CD4-positive, CD25-positive, alpha-beta regulatory T cell (primary cell): Measurements from ENCODE around the gene SNTG2. TPM values are rescaled to one million over a fixed set of nuclear protein-coding genes. Genes with fewer than 3 reads are reported as not detected.

ENCODE experiments used
- ATAC-seq, 2 donors: fragments of 150-1000 bp; cut with Tn5 transposase; one replicate each; pipeline ENCODE4 v1.10.0; 2021; ENCODE audit warnings: low read depth in 2 of 2, moderate number of reproducible peaks in 2 of 2, moderate library complexity in 1 of 2
- DNase-seq, 3 donors: peaks; one replicate each; pipeline versions ENCODE4 v3.0.0 to v3.0.0-alpha.2; 2012 to 2022; ENCODE audit warnings: mixed read lengths in 1 of 3
- H3K27ac ChIP-seq: one replicate; pipeline ENCODE4 v1.7.0; 2013; ENCODE audit warnings: mild to moderate bottlenecking, low read length; ENCODE audit not compliant: insufficient read depth, poor library complexity, severe bottlenecking
- H3K27me3 ChIP-seq: one replicate; pipeline ENCODE4 v1.7.0; 2013; ENCODE audit warnings: low read length; ENCODE audit not compliant: control insufficient read depth, insufficient read depth
- H3K36me3 ChIP-seq: one replicate; pipeline ENCODE4 v1.7.0; 2013; ENCODE audit warnings: mild to moderate bottlenecking, low read length, moderate library complexity; ENCODE audit not compliant: control insufficient read depth, insufficient read depth
- H3K4me1 ChIP-seq: 2 replicates; pipeline ENCODE4 v1.7.0; 2013; ENCODE audit warnings: mild to moderate bottlenecking, low read length; ENCODE audit not compliant: insufficient read depth, control insufficient read depth, poor library complexity, severe bottlenecking
- H3K4me3 ChIP-seq: one replicate; pipeline ENCODE4 v1.7.0; 2013; ENCODE audit warnings: low read depth, mild to moderate bottlenecking, low read length, moderate library complexity
- H3K9me3 ChIP-seq, 2 experiments: 1 replicate in 1 of 2; 2 replicates in 1 of 2; pipeline ENCODE4 v1.7.0; 2013; ENCODE audit warnings: low read length in 2 of 2, mild to moderate bottlenecking in 1 of 2, moderate library complexity in 1 of 2; ENCODE audit not compliant: control insufficient read depth in 2 of 2
- H3K27ac Mint-ChIP-seq, 3 donors: one replicate each; pipeline ENCODE4 v1.8.0; 2020 to 2022; ENCODE audit warnings: mild to moderate bottlenecking in 3 of 3, mixed read lengths in 3 of 3, moderate library complexity in 2 of 3
- H3K27me3 Mint-ChIP-seq: one replicate; pipeline ENCODE4 v1.8.0; 2022; ENCODE audit warnings: mild to moderate bottlenecking, mixed read lengths
- H3K36me3 Mint-ChIP-seq: one replicate; pipeline ENCODE4 v1.8.0; 2020; ENCODE audit warnings: mixed read lengths
- H3K4me1 Mint-ChIP-seq, 4 donors: one replicate each; pipeline ENCODE4 v1.8.0; 2020 to 2022; ENCODE audit warnings: mixed read lengths in 4 of 4, mild to moderate bottlenecking in 1 of 4
- H3K4me3 Mint-ChIP-seq, 4 donors: one replicate each; pipeline ENCODE4 v1.8.0; 2020 to 2022; ENCODE audit warnings: mild to moderate bottlenecking in 4 of 4, mixed read lengths in 4 of 4, moderate library complexity in 3 of 4
- H3K9me3 Mint-ChIP-seq, 7 donors: one replicate each; pipeline ENCODE4 v1.8.0; 2020 to 2022; ENCODE audit warnings: mixed read lengths in 7 of 7, mild to moderate bottlenecking in 3 of 7, moderate library complexity in 2 of 7
- polyA plus RNA-seq, 4 donors: library from polyadenylated mRNA; unstranded; fragments of 300-500 nt; fragmentation: Illumina TruSeq; gene quantifications; one replicate each; pipeline ENCODE4 v1.2.3, GENCODE V29; 2021
- total RNA-seq: library from RNA; stranded (reverse); gene quantifications from one replicate; pipeline ENCODE4 v1.2.3, GENCODE V29; 2022

SNTG2 gene
- total and polyA plus RNA-seq, 5 donors from 2014 or later = 0.64 TPM; not detected in 4

- Histone ChIP-seq H3K36me3 (no peaks in the 10 kb centered on the region), H3K4me1 (no peaks in the 10 kb centered on the region), H3K9me3 (no peaks in the 10 kb centered on the region), H3K27ac (no peak overlapping the region), H3K27me3 (no peaks in the 10 kb centered on the region), H3K4me3 (no peak overlapping the region)
- ATAC-seq = no peak
- no peak overlapping the region for H3K4me3 Mint-ChIP-seq
- H3K9me3 Mint-ChIP-seq = peaks cover 0 to 4% (median 0%) of the 10 kb centered on the region in 7 donors
- no peaks in the 10 kb centered on the region for H3K27me3 Mint-ChIP-seq
- DNase-seq = no peak
- peaks cover 0 to 3% (median 0%) of the 10 kb centered on the region in 4 donors for H3K4me1 Mint-ChIP-seq
- H3K36me3 Mint-ChIP-seq = no peaks in the 10 kb centered on the region
- H3K27ac Mint-ChIP-seq = no peak overlapping the region
Measured at GRCh38 chr2:1308678-1309077, 358.0 kb downstream of the SNTG2 start.

- H3K4me1 ChIP-seq = no peaks in the 10 kb centered on the region
- Mint-ChIP-seq H3K9me3 (peaks cover 0 to 5% (median 0%) of the 10 kb centered on the region in 7 donors), H3K27ac (no peak overlapping the region), H3K4me1 (peaks cover 0 to 3% (median 0%) of the 10 kb centered on the region in 4 donors), H3K4me3 (no peak overlapping the region), H3K27me3 (no peaks in the 10 kb centered on the region), H3K36me3 (no peaks in the 10 kb centered on the region)
- H3K36me3 ChIP-seq = no peaks in the 10 kb centered on the region
- no peaks in the 10 kb centered on the region for H3K9me3 ChIP-seq
- no peaks in the 10 kb centered on the region for H3K27me3 ChIP-seq
- no peak overlapping the region for H3K4me3 ChIP-seq
- no peak overlapping the region for H3K27ac ChIP-seq
- no peak for DNase-seq
- no peak for ATAC-seq
Measured at GRCh38 chr2:1309507-1309906, 358.9 kb downstream of the SNTG2 start.

DNA sequence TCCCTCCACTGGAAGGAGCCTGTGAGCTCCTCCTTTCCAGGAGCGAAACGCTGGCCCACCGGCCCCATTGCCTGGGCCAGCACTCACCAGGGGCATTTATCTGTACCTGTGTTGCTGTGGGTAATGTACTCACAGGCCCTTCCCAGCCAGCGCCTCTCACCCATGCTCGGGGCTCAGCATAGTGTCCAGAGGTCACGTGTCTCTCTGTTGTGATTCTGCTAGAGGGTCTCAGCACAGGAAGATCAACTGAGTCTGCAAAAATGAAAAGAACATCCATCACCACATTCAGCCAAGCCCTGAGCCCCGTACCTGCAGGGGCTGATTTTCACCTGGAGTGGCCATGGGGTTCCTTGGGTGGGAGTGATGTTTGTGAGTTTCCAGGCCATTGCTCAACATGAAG is 359.6 kb downstream of the SNTG2 start:
- no peaks in the 10 kb centered on the region for H3K27me3 ChIP-seq
- ATAC-seq = no peak
- no peak overlapping the region for H3K27ac ChIP-seq
- no peaks in the 10 kb centered on the region for H3K27me3 Mint-ChIP-seq
- no peak for DNase-seq
- no peak overlapping the region for H3K27ac Mint-ChIP-seq
- H3K4me1 ChIP-seq = no peaks in the 10 kb centered on the region
- H3K4me3 Mint-ChIP-seq = no peak overlapping the region
- no peaks in the 10 kb centered on the region for H3K9me3 ChIP-seq
- no peaks in the 10 kb centered on the region for H3K36me3 ChIP-seq
- H3K36me3 Mint-ChIP-seq = no peaks in the 10 kb centered on the region
- H3K4me3 ChIP-seq = no peak overlapping the region
- peaks cover 0 to 3% (median 0%) of the 10 kb centered on the region in 4 donors for H3K4me1 Mint-ChIP-seq
- peaks cover 0 to 5% (median 0%) of the 10 kb centered on the region in 7 donors for H3K9me3 Mint-ChIP-seq

DNA sequence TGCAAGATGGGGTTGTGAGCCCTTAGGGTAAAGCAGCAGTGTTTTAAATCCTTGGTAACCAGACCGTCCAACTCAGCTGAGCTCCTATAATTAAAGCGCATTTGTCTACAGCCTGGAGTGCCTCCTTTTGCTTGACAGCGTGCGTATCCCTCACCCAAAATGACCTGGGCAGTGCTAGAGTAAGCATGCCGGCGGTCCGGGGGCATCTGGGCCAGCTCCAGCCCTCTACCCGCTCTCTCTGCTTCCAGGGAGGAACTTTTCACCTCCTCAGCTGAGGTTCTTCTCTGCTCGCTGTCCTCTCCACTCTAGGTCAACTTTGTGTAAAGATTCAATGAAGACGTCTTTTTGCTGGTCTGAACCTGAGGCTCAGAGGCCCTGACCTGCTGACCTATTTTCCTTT is 360.2 kb downstream of the SNTG2 start:
- Histone ChIP-seq H3K9me3 (no peaks in the 10 kb centered on the region), H3K27me3 (no peaks in the 10 kb centered on the region), H3K27ac (no peak overlapping the region), H3K36me3 (no peaks in the 10 kb centered on the region), H3K4me3 (no peak overlapping the region), H3K4me1 (no peaks in the 10 kb centered on the region)
- Mint-ChIP-seq H3K4me3 (no peak overlapping the region), H3K36me3 (no peaks in the 10 kb centered on the region), H3K9me3 (peaks cover 0 to 5% (median 0%) of the 10 kb centered on the region in 7 donors), H3K4me1 (peaks cover 0 to 3% (median 0%) of the 10 kb centered on the region in 4 donors), H3K27me3 (no peaks in the 10 kb centered on the region), H3K27ac (no peak overlapping the region)
- ATAC-seq = no peak
- no peak for DNase-seq

DNA sequence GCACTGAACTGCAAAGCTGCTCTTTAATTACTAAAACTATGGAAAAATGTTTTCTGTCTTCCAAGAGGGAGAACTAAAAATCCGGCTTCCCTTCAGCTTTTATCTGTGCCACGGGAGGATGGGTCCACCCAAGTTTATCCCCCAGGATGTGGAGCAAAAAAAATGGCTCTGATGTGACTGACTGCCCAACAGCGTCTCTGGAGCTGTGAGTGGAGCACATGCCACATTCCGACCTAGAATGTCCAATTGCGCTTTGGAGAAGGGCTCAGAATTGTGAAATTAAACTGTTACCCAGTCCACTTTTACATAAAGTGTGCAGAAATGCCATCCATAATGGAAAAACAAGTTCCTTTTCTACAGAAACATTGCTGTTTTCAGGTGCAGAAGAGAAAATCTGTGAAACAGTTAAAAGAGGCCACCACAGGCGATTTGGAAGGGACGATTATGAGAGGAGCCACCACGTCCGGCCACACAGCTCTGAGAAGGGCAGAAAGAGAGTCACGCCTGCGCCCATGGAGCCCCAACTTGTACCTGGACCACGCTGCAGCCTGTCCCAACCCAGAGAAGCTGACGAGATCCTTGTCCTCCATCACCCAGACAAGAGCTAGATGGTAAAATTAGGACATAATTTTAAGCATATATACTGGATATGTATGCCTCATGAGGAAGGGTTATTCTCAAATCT is 362.7 kb downstream of the SNTG2 start:
- no peak overlapping the region for H3K27ac ChIP-seq
- Mint-ChIP-seq H3K27me3 (no peaks in the 10 kb centered on the region), H3K36me3 (no peaks in the 10 kb centered on the region), H3K9me3 (peaks cover 0 to 3% (median 0%) of the 10 kb centered on the region in 7 donors), H3K4me3 (peak overlapping the region in 1 of 4 donors; percentile 2), H3K27ac (no peak overlapping the region), H3K4me1 (no peaks in the 10 kb centered on the region)
- no peaks in the 10 kb centered on the region for H3K36me3 ChIP-seq
- no peaks in the 10 kb centered on the region for H3K9me3 ChIP-seq
- no peaks in the 10 kb centered on the region for H3K4me1 ChIP-seq
- no peak for ATAC-seq
- H3K27me3 ChIP-seq = no peaks in the 10 kb centered on the region
- H3K4me3 ChIP-seq = no peak overlapping the region
- no peak for DNase-seq

DNA sequence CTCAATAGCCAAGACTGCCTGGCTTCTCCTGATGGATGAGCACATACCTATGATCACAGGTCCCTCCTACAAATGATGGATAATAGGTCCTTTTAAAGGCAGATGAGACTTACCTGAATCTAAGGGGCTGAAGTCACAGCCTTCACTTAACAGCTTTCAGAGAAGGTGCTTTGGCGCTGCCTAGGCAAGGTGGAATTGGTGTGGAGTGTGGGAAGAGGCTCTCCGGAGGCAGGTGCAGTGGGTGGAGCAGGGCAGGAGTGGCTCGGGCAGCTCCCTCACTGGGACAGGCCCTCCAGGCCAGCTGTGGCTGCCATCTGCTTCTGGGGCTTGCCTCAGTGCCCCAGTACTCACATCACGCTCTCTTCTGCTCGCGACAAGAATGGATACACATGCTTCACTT is 363.6 kb downstream of the SNTG2 start:
- DNase-seq (no peak), ATAC-seq (no peak)
- Histone ChIP-seq H3K36me3 (no peaks in the 10 kb centered on the region), H3K4me1 (no peaks in the 10 kb centered on the region), H3K9me3 (no peaks in the 10 kb centered on the region), H3K27me3 (no peaks in the 10 kb centered on the region), H3K4me3 (no peak overlapping the region), H3K27ac (no peak overlapping the region)
- Mint-ChIP-seq H3K27me3 (no peaks in the 10 kb centered on the region), H3K9me3 (peaks cover 0 to 3% (median 0%) of the 10 kb centered on the region in 7 donors), H3K4me3 (no peak overlapping the region), H3K4me1 (no peaks in the 10 kb centered on the region), H3K27ac (no peak overlapping the region), H3K36me3 (no peaks in the 10 kb centered on the region)

DNA sequence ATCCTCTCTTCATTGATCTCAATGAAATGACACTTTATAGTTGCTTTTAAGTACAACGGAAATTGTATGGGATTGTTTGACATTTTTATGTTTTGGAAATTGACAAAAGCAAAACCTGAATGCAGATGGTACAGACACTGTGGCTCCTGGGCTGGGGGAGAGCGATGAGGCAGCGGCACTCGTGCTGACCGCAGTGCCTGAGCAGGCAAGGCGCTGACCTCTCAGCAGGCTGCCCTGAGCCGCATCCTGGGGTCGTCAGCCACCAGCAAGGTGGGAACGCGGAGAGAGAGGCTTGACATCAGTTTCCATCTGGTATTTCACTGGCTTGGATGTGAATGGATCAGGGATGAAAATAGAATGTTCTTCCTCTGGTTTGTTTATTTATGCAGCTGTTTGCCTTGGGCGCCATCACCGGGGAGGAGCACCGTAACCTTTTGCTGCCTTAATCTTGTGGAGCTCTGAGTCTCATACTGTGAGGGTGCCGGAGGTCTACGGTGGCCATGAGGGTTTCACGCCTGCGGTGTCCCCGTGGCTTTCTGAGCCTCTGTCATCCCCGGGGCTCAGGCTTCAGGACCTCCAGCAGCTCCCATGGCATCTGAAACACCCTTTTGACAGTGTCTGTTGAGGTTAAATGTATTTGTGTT is 367.8 kb downstream of the SNTG2 start:
- Mint-ChIP-seq H3K27ac (no peak overlapping the region), H3K9me3 (peaks cover 0 to 5% (median 2%) of the 10 kb centered on the region in 7 donors), H3K4me1 (no peaks in the 10 kb centered on the region), H3K27me3 (no peaks in the 10 kb centered on the region), H3K4me3 (peak overlapping the region in 1 of 4 donors; percentile 34), H3K36me3 (no peaks in the 10 kb centered on the region)
- no peak for ATAC-seq
- no peak for DNase-seq
- H3K27me3 ChIP-seq = no peaks in the 10 kb centered on the region
- no peak overlapping the region for H3K4me3 ChIP-seq
- H3K9me3 ChIP-seq = no peaks in the 10 kb centered on the region
- H3K27ac ChIP-seq = no peak overlapping the region
- H3K36me3 ChIP-seq = no peaks in the 10 kb centered on the region
- H3K4me1 ChIP-seq = no peaks in the 10 kb centered on the region

GRCh38 chr2:1319393-1319792 is 368.7 kb downstream of the SNTG2 start:
- Histone ChIP-seq H3K36me3 (no peaks in the 10 kb centered on the region), H3K27me3 (no peaks in the 10 kb centered on the region), H3K27ac (no peak overlapping the region), H3K4me3 (no peak overlapping the region), H3K4me1 (no peaks in the 10 kb centered on the region), H3K9me3 (no peaks in the 10 kb centered on the region)
- ATAC-seq (no peak), DNase-seq (no peak)
- Mint-ChIP-seq H3K36me3 (no peaks in the 10 kb centered on the region), H3K4me3 (no peak overlapping the region), H3K4me1 (no peaks in the 10 kb centered on the region), H3K27me3 (no peaks in the 10 kb centered on the region), H3K9me3 (peaks cover 0 to 5% (median 0%) of the 10 kb centered on the region in 7 donors), H3K27ac (no peak overlapping the region)
